ENCODE data around the gene DGKB. TPM values are rescaled to one million over a fixed set of nuclear protein-coding genes. Genes with fewer than 3 reads are reported as not detected.

DGKB gene
- polyA plus RNA-seq, 1 of the 3 experiments (the other 2 are of a cell fraction) = 2.1 TPM

DNA sequence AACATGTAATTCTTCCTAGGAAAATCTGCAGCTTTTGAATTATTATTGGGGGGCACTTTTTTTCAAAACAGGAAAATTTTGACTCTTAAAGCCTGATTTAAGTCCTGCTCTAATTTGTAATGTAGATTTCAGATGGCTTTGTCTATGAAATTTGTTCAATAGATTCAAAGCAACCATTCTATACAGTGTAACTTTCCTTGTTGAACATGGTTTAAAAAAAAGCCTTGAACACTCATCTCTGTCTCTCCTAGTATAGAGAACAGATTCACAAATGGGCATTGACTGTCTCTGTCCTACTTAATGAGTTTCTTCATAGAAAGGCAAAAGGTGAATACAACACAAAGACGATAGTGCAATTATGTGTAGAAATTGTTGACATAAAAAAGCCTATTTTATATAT is 643.7 kb downstream of the DGKB start:
- CTCF ChIA-PET = no interaction called here

DNA sequence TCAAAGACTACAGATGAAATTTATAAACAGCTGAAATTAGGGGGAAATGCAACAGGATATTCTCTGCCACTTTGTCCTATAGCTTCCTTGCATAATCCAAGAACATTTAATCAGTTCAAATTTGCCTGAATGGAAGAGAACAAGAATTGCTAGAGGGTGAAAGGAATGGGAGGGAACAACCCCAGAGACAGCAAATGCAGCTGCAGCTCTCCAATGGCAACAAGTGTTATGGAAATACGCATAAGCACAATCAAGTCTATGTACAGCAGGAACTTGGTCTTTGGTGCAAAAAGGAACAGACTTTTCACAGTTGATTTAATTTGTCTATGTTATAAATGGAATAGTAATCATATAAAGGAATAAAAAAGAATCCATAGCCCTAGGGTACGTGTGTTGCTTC is 644.1 kb downstream of the DGKB start:
- no peak overlapping the region for H3K4me2 ChIP-seq
- H3K9ac ChIP-seq = no peak overlapping the region
- no peaks in the 10 kb centered on the region for H3F3A ChIP-seq (replicated peaks; ENCODE audit: insufficient read depth)
- no peaks in the 10 kb centered on the region; a peak in 1 of 4 replicates for H3K4me1 ChIP-seq (ENCODE audit: control insufficient read depth in 1 of 2, insufficient read depth in 2 of 2, low read depth in 1 of 2, low read length in 1 of 2)
- no peaks in the 10 kb centered on the region for H3K9me3 ChIP-seq
- H3K27ac ChIP-seq (ENCODE audit: low read depth in 2 of 2, low read length in 1 of 2) = no peak overlapping the region
- no peaks in the 10 kb centered on the region for H3K9me2 ChIP-seq
- H3K36me3 ChIP-seq (replicated peaks in 1 of 2; ENCODE audit: control insufficient read depth in 1 of 2, insufficient read depth in 2 of 2, low read length in 1 of 2) = no peaks in the 10 kb centered on the region
- ChIA-PET CTCF (no interaction called here), POLR2A (no interaction called here)
- no peak overlapping the region for H3K4me3 ChIP-seq (ENCODE audit: low read depth in 2 of 2, low read length in 1 of 2)
- no peaks in the 10 kb centered on the region for H3K27me3 ChIP-seq (ENCODE audit: insufficient read depth)
- no peak for DNase-seq
- no peaks in the 10 kb centered on the region for H4K20me1 ChIP-seq (ENCODE audit: insufficient read depth)
- H3K79me2 ChIP-seq (ENCODE audit: insufficient read depth) = no peaks in the 10 kb centered on the region
- 86% methylated on average over 2 of the region's 2 CpGs for WGBS (ENCODE audit: low lambda C conversion rate)
- H2AFZ ChIP-seq (ENCODE audit: low read depth) = no peak overlapping the region
- TF ChIP-seq, protein P1, sequence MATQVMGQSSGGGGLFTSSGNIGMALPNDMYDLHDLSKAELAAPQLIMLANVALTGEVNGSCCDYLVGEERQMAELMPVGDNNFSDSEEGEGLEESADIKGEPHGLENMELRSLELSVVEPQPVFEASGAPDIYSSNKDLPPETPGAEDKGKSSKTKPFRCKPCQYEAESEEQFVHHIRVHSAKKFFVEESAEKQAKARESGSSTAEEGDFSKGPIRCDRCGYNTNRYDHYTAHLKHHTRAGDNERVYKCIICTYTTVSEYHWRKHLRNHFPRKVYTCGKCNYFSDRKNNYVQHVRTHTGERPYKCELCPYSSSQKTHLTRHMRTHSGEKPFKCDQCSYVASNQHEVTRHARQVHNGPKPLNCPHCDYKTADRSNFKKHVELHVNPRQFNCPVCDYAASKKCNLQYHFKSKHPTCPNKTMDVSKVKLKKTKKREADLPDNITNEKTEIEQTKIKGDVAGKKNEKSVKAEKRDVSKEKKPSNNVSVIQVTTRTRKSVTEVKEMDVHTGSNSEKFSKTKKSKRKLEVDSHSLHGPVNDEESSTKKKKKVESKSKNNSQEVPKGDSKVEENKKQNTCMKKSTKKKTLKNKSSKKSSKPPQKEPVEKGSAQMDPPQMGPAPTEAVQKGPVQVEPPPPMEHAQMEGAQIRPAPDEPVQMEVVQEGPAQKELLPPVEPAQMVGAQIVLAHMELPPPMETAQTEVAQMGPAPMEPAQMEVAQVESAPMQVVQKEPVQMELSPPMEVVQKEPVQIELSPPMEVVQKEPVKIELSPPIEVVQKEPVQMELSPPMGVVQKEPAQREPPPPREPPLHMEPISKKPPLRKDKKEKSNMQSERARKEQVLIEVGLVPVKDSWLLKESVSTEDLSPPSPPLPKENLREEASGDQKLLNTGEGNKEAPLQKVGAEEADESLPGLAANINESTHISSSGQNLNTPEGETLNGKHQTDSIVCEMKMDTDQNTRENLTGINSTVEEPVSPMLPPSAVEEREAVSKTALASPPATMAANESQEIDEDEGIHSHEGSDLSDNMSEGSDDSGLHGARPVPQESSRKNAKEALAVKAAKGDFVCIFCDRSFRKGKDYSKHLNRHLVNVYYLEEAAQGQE (IDR thresholded peaks at IDR 0.05; ENCODE audit: low read depth, low read length) = no peak
- TF ChIP-seq RFX5 (IDR thresholded peaks at IDR 0.05; ENCODE audit: low read length) (no peak), CHD2 (IDR thresholded peaks at IDR 0.05; ENCODE audit: low read length, partially characterized antibody) (no peak), MXI1 (IDR thresholded peaks at IDR 0.05; ENCODE audit: low read depth, low read length) (no peak), YY1 (IDR thresholded peaks at IDR 0.05; ENCODE audit: low read depth) (no peak), TEAD4 (IDR thresholded peaks at IDR 0.05; ENCODE audit: borderline replicate concordance, insufficient read depth) (no peak)
- TF ChIP-seq, protein P2, sequence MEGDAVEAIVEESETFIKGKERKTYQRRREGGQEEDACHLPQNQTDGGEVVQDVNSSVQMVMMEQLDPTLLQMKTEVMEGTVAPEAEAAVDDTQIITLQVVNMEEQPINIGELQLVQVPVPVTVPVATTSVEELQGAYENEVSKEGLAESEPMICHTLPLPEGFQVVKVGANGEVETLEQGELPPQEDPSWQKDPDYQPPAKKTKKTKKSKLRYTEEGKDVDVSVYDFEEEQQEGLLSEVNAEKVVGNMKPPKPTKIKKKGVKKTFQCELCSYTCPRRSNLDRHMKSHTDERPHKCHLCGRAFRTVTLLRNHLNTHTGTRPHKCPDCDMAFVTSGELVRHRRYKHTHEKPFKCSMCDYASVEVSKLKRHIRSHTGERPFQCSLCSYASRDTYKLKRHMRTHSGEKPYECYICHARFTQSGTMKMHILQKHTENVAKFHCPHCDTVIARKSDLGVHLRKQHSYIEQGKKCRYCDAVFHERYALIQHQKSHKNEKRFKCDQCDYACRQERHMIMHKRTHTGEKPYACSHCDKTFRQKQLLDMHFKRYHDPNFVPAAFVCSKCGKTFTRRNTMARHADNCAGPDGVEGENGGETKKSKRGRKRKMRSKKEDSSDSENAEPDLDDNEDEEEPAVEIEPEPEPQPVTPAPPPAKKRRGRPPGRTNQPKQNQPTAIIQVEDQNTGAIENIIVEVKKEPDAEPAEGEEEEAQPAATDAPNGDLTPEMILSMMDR (IDR thresholded peaks at IDR 0.05) = no peak
- TF ChIP-seq, protein P3, sequence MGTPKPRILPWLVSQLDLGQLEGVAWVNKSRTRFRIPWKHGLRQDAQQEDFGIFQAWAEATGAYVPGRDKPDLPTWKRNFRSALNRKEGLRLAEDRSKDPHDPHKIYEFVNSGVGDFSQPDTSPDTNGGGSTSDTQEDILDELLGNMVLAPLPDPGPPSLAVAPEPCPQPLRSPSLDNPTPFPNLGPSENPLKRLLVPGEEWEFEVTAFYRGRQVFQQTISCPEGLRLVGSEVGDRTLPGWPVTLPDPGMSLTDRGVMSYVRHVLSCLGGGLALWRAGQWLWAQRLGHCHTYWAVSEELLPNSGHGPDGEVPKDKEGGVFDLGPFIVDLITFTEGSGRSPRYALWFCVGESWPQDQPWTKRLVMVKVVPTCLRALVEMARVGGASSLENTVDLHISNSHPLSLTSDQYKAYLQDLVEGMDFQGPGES (IDR thresholded peaks at IDR 0.05; ENCODE audit: low read depth, low read length) = no peak
- TF ChIP-seq, protein P4, sequence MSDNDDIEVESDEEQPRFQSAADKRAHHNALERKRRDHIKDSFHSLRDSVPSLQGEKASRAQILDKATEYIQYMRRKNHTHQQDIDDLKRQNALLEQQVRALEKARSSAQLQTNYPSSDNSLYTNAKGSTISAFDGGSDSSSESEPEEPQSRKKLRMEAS (IDR thresholded peaks at IDR 0.05; ENCODE audit: low read depth) = no peak
- TF ChIP-seq, protein P5, sequence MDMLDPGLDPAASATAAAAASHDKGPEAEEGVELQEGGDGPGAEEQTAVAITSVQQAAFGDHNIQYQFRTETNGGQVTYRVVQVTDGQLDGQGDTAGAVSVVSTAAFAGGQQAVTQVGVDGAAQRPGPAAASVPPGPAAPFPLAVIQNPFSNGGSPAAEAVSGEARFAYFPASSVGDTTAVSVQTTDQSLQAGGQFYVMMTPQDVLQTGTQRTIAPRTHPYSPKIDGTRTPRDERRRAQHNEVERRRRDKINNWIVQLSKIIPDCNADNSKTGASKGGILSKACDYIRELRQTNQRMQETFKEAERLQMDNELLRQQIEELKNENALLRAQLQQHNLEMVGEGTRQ (IDR thresholded peaks at IDR 0.05; ENCODE audit: borderline replicate concordance, low read depth, low read length) = no peak

More for the DNA sequence above, 643.7 kb downstream of the DGKB start:
- Histone ChIP-seq H4K20me1 (ENCODE audit: insufficient read depth) (no peaks in the 10 kb centered on the region), H3F3A (replicated peaks; ENCODE audit: insufficient read depth) (no peaks in the 10 kb centered on the region), H3K4me3 (ENCODE audit: low read depth in 2 of 2, low read length in 1 of 2) (no peak overlapping the region), H2AFZ (ENCODE audit: low read depth) (no peak overlapping the region), H3K9me2 (no peaks in the 10 kb centered on the region), H3K4me2 (no peak overlapping the region), H3K79me2 (ENCODE audit: insufficient read depth) (no peaks in the 10 kb centered on the region), H3K4me1 (ENCODE audit: control insufficient read depth in 1 of 2, insufficient read depth in 2 of 2, low read depth in 1 of 2, low read length in 1 of 2) (no peaks in the 10 kb centered on the region; a peak in 1 of 4 replicates), H3K9me3 (no peaks in the 10 kb centered on the region), H3K27me3 (ENCODE audit: insufficient read depth) (no peaks in the 10 kb centered on the region), H3K27ac (ENCODE audit: low read depth in 2 of 2, low read length in 1 of 2) (no peak overlapping the region), H3K36me3 (replicated peaks in 1 of 2; ENCODE audit: control insufficient read depth in 1 of 2, insufficient read depth in 2 of 2, low read length in 1 of 2) (no peaks in the 10 kb centered on the region), H3K9ac (no peak overlapping the region)
- TF ChIP-seq GABPA (IDR thresholded peaks at IDR 0.05; ENCODE audit: low read depth) (no peak), FOXM1 (IDR thresholded peaks at IDR 0.05; ENCODE audit: low read depth) (no peak), ELF1 (IDR thresholded peaks at IDR 0.05) (no peak), RCOR1 (IDR thresholded peaks at IDR 0.05; ENCODE audit: low read length) (no peak), RXRA (IDR thresholded peaks at IDR 0.05; ENCODE audit: borderline replicate concordance, low read depth) (no peak), GATA2 (CRISPR knock-in tag; IDR thresholded peaks at IDR 0.05) (no peak), YY1 (IDR thresholded peaks at IDR 0.05; ENCODE audit: low read depth) (no peak), MXI1 (IDR thresholded peaks at IDR 0.05; ENCODE audit: low read depth, low read length) (no peak)
- TF ChIP-seq, protein P2 (IDR thresholded peaks at IDR 0.05) = no peak
- TF ChIP-seq, protein P4 (IDR thresholded peaks at IDR 0.05; ENCODE audit: low read depth) = no peak
- POLR2A ChIA-PET = no interaction called here
- no peak for DNase-seq
- 76% methylated on average over 1 of the region's 1 CpG for WGBS (ENCODE audit: low lambda C conversion rate)

Data from SK-N-SH (cell line).